B cell (primary cell): ENCODE data around the gene HS1BP3. TPM values are rescaled to one million over a fixed set of nuclear protein-coding genes. Genes with fewer than 3 reads are reported as not detected.

ENCODE experiments used
- ATAC-seq: fragments of 200-7000 bp; cut with Tn5 transposase; one replicate; pipeline ENCODE4 v1.10.0; 2021; ENCODE audit warnings: low read depth, mild to moderate bottlenecking, moderate number of reproducible peaks, moderate library complexity
- CTCF ChIA-PET: fragments of 350-600 bp; sonication (Branson Sonifier 250); formaldehyde crosslinking; loops from one replicate; lab custom pipeline; 2021; ENCODE audit warnings: antibody characterized with exemption, inconsistent platforms; lab: Charles Lee
- POLR2A ChIA-PET: fragments of 350-600 bp; sonication (Branson Sonifier 250); formaldehyde crosslinking; loops from one replicate; lab custom pipeline; 2021; ENCODE audit warnings: antibody characterized with exemption; lab: Charles Lee
- DNase-seq: peaks from one replicate; pipeline ENCODE4 v3.0.0; 2013
- H2AFZ ChIP-seq: 2 replicates; pipeline ENCODE4 v1.6.1; 2012; ENCODE audit warnings: mild to moderate bottlenecking, low read depth, low read length; ENCODE audit not compliant: insufficient read depth, poor library complexity, severe bottlenecking
- H3K27ac ChIP-seq, 2 donors: 1 replicate in 1 of 2; 2 replicates in 1 of 2; pipeline ENCODE4 v1.5.1; 2012 to 2013; ENCODE audit warnings: low read length in 2 of 2, mild to moderate bottlenecking in 2 of 2, moderate library complexity in 1 of 2
- H3K27me3 ChIP-seq, 4 experiments: fragments of 200-600 bp in 1 of 4; sonication (generic) in 1 of 4; replicated peaks in 1 of 4; 1 replicate in 2 of 4; 2 replicates in 2 of 4; pipeline versions ENCODE4 v1.6.1 to v1.7.0; 2013 to 2016; ENCODE audit warnings: low read length in 3 of 4, mild to moderate bottlenecking in 2 of 4, mixed read lengths in 1 of 4, moderate library complexity in 1 of 4; ENCODE audit not compliant: insufficient read depth in 4 of 4, control insufficient read depth in 3 of 4; ENCODE audit errors: control extremely low read depth in 1 of 4
- H3K36me3 ChIP-seq, 2 experiments: replicated peaks in 1 of 2; 1 replicate in 1 of 2; 2 replicates in 1 of 2; pipeline versions ENCODE4 v1.6.1 to v1.7.1; 2013; ENCODE audit warnings: low read length in 1 of 2; ENCODE audit not compliant: insufficient read depth in 2 of 2, control insufficient read depth in 1 of 2; ENCODE audit errors: control extremely low read depth in 1 of 2, extremely low read depth in 1 of 2
- H3K4me1 ChIP-seq, 2 donors: fragments of 200-600 bp in 1 of 2; sonication (generic) in 1 of 2; 1 replicate in 1 of 2; 2 replicates in 1 of 2; pipeline versions ENCODE4 v1.5.1 to v1.6.1; 2013 to 2017; ENCODE audit warnings: low read length in 2 of 2; ENCODE audit not compliant: control insufficient read depth in 2 of 2, insufficient read depth in 2 of 2
- H3K4me2 ChIP-seq: replicated peaks from 2 replicates; pipeline ENCODE3; 2012; ENCODE audit warnings: mild to moderate bottlenecking, low read depth, low read length; ENCODE audit not compliant: poor library complexity, severe bottlenecking
- H3K4me3 ChIP-seq, 5 experiments: fragments of 200-600 bp in 1 of 5; sonication (generic) in 1 of 5; 1 replicate in 3 of 5; 2 replicates in 2 of 5; pipeline versions ENCODE4 v1.5.1 to v1.7.0; 2011 to 2016; ENCODE audit warnings: low read length in 4 of 5, mild to moderate bottlenecking in 4 of 5, low read depth in 2 of 5, control low read depth in 1 of 5, moderate library complexity in 1 of 5; ENCODE audit not compliant: insufficient read depth in 1 of 5; ENCODE audit errors: control extremely low read depth in 1 of 5, extremely low read depth in 1 of 5
- H3K79me2 ChIP-seq: fragments of 200-600 bp; sonication (generic); one replicate; pipeline ENCODE4 v1.6.0; 2016; ENCODE audit warnings: low read length; ENCODE audit not compliant: control insufficient read depth, insufficient read depth
- H3K9ac ChIP-seq: fragments of 200-600 bp; sonication (generic); 2 replicates; pipeline ENCODE4 v1.6.1; 2017; ENCODE audit warnings: mild to moderate bottlenecking, low read length, moderate library complexity
- H3K9me3 ChIP-seq, 3 donors: one replicate each; pipeline versions ENCODE4 v1.6.1 to v1.7.1; 2013; ENCODE audit warnings: low read length in 2 of 3; ENCODE audit not compliant: control insufficient read depth in 2 of 3, insufficient read depth in 1 of 3; ENCODE audit errors: control extremely low read depth in 1 of 3
- H4K20me1 ChIP-seq: 2 replicates; pipeline ENCODE4 v1.6.0; 2012; ENCODE audit warnings: mild to moderate bottlenecking, low read length; ENCODE audit not compliant: insufficient read depth, control insufficient read depth, poor library complexity, severe bottlenecking
- H3K27ac Mint-ChIP-seq: one replicate; pipeline ENCODE4 v1.8.0; 2021; ENCODE audit warnings: mixed read lengths
- H3K27me3 Mint-ChIP-seq: one replicate; pipeline ENCODE4 v1.8.0; 2021; ENCODE audit warnings: mixed read lengths
- H3K4me1 Mint-ChIP-seq: one replicate; pipeline ENCODE4 v1.8.0; 2021; ENCODE audit warnings: mixed read lengths
- H3K4me3 Mint-ChIP-seq: one replicate; pipeline ENCODE4 v1.8.0; 2021; ENCODE audit warnings: mixed read lengths
- H3K9me3 Mint-ChIP-seq: one replicate; pipeline ENCODE4 v1.8.0; 2022; ENCODE audit warnings: mixed read lengths; ENCODE audit not compliant: insufficient read depth
- EZH2 ChIP-seq: IDR thresholded peaks from 2 replicates; pipeline ENCODE4 v1.6.1; 2012; ENCODE audit warnings: borderline replicate concordance, low read depth, mild to moderate bottlenecking, moderate library complexity, low read length; ENCODE audit not compliant: insufficient read depth, poor library complexity, severe bottlenecking
- WGBS: methylation state at CpG from one replicate; pipeline ENCODE4 v1.1.5; 2013; ENCODE audit warnings: missing lambda C conversion rate; ENCODE audit not compliant: insufficient coverage; 5-methylcytosine and 5-hydroxymethylcytosine counted together
- intact Hi-C: fragments of 100-400 bp; cut with micrococcal nuclease; formaldehyde crosslinking; loops from one replicate; pipeline ENCODE4 v1.10.0; 2022
- polyA plus RNA-seq: library from polyadenylated mRNA; depleted of rRNA; stranded (reverse); fragments of >200 nt; gene quantifications from 2 replicates; pipeline ENCODE4 v1.2.3, GENCODE V29; 2012
- total RNA-seq, 2 donors: library from RNA; stranded (reverse); fragments of 120-200 nt in 1 of 2; gene quantifications; 1 replicate in 1 of 2; 2 replicates in 1 of 2; pipeline versions ENCODE4 v1.2.3 to v1.2.4, GENCODE V29; 2013 to 2022
- TF ChIP-seq, protein P1 (sequence below): fragments of 200-600 bp; IDR thresholded peaks from one replicate; pipeline ENCODE4 v1.8.0; 2022; ENCODE audit warnings: antibody characterized with exemption, mild to moderate bottlenecking

HS1BP3 gene
- total and polyA plus RNA-seq, 2 donors (not counting 1 experiment from before 2014, with no cell fraction given) = 27.8 to 28.7 TPM

DNA sequence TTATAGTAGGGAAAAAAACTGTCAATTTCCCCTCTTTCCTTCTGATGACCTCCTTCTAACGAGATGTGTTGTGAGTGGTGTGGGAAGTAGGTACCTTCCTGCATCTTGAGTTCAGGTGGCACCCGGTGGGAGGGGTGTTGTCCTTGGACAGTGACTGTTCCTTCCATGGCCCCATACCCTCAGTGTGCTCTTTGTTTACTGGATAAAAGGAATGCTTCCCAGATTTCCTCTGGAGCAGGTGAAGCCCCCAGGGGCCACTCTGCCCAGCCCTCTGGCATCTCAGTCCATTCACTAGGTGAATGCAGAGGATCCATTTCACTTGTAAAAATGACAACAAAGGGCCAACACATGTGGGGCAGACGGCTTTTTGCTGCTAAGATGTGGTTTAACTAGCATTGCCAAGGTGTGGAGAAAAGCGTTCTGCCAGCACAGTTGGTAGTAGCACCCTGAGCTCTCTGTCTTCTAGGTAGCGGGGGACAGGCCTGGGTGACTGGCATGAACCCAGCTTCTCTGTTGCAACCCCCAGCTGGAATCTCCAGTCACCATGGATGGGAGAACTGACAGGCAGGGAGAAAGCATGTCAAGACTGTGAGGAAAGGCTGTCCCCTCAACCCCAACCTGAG, 22.9 kb upstream of the HS1BP3 start:
- no peak overlapping the region for H3K4me3 ChIP-seq
- TF ChIP-seq, protein P1, sequence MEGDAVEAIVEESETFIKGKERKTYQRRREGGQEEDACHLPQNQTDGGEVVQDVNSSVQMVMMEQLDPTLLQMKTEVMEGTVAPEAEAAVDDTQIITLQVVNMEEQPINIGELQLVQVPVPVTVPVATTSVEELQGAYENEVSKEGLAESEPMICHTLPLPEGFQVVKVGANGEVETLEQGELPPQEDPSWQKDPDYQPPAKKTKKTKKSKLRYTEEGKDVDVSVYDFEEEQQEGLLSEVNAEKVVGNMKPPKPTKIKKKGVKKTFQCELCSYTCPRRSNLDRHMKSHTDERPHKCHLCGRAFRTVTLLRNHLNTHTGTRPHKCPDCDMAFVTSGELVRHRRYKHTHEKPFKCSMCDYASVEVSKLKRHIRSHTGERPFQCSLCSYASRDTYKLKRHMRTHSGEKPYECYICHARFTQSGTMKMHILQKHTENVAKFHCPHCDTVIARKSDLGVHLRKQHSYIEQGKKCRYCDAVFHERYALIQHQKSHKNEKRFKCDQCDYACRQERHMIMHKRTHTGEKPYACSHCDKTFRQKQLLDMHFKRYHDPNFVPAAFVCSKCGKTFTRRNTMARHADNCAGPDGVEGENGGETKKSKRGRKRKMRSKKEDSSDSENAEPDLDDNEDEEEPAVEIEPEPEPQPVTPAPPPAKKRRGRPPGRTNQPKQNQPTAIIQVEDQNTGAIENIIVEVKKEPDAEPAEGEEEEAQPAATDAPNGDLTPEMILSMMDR = no peak
- no peak for TF ChIP-seq EZH2
- no peaks in the 10 kb centered on the region for H3K79me2 ChIP-seq
- Mint-ChIP-seq H3K4me1 (peaks cover 61% of the 10 kb centered on the region), H3K27ac (peak overlapping the region; percentile 61), H3K27me3 (no peaks in the 10 kb centered on the region), H3K4me3 (no peak overlapping the region), H3K9me3 (no peaks in the 10 kb centered on the region)
- DNase-seq (peak; percentile 13), ATAC-seq (no peak)
- peaks cover 0 to 11% of the 10 kb centered on the region in 2 experiments for H3K36me3 ChIP-seq
- no peak overlapping the region for H3K4me2 ChIP-seq
- no peak overlapping the region for H3K9ac ChIP-seq
- CTCF ChIA-PET = interaction anchor here (0.9 to 8.8 kb wide), 5 partner anchors 7 to 108 kb away, joined by 3 to 160 read pairs (median 3); partner anchors contain the start of gene GDF7
- intact Hi-C loops = no loop called here
- peaks cover 41 to 91% of the 10 kb centered on the region in 2 donors for H3K4me1 ChIP-seq
- WGBS = 86% methylated on average over 4 of the region's 5 CpGs
- peaks cover 0 to 32% (median 12%) of the 10 kb centered on the region in 4 experiments for H3K27me3 ChIP-seq
- no peaks in the 10 kb centered on the region for H4K20me1 ChIP-seq
- no peak overlapping the region for H2AFZ ChIP-seq
- H3K9me3 ChIP-seq = peaks cover 0 to 16% (median 0%) of the 10 kb centered on the region in 3 donors
- POLR2A ChIA-PET = no interaction called here
- H3K27ac ChIP-seq = peak overlapping the region; percentile 24 to 33
